NCI-H2081 treated with DMSO at 0.1 percent for 48 hours (cell line): ENCODE measurements around the gene NBEA.

Experiments used
- DNase-seq: peaks from one replicate; lab custom pipeline; 2025; lab: John Stamatoyannopoulos, UW

The NBEA gene

DNA sequence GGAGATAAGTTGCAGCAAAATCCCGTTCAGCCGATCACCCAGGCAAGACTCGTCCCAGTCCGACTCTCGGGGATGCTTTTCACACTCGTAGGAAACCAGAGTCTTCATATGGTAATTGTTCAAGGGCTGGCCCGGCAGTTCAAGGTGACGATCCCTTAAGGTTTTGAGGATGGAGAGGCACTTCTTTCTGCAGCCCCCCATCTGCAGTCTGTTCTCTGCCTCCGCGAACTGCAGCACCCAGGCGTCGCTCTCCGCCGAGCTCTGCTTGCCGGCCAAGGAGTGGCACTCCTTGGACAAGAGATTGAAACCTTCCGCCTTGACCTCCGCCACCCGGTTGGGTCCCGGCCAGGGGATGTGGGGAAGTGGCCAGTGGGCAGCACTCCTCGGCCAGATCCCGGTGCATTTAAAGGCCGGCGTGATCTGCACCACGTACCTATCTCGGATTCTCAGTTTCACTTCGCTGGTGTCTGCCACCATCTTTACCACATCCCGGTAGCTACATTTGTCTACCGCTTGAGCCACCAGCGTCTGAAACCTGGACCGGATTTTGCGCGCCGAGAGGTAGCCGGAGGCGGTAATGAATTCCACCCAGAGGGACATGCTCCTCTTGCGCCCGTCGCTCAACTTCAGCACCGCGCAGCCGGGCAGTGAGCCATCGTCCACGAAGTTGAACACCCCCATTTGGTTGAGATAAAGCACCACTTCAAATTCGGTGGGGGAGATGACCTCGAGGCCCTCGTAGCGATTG is 533.3 kb downstream of the NBEA start:
- DNase-seq: no peak

DNA sequence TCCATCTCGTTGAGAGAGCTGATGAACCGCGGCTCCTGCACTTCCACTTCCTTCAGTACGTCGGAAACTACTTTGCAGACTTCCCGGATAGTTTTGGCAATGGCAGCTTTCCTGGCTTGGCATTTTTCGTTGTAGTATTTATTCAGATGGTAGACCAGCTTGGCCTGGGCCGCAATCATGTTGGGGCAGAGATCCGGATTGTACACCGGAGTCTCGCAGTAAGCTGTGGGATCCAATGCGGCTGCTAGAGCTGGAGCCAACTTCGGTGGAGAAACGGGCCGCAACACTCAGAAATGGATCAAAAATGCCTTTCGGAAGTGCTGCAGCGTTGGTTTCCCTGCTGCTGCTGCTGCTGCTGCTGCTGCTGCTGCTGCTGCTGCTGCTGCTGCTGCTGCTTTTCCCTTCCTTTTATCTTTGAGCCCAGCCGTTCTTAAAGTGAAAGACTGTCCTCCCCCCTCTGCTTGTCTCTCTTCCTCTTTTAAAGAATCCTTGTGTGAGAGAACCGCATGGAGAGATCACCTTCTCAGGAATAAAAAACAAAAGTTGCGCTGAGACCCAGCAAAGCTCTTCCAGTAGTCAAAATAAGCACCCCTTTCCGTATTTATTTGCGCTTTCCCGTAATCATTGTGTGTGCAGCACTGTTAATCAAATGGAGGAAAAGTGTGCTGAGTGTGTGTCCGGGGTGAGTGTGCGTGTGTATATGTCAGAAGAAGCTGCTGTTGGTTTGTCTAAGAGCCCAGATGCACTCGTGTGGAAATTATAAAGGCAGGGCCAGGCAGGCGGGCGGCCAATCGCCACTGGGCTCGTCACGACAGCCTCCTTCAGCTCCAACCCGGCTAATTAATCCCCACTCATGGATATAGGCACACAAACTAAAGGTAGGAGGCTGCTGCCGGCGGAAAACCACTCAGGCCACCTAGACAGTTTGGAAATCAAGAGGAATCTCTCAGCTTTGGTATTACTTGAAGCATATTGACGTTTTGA is 534.2 kb downstream of the NBEA start, which contains the start of gene MAB21L1:
Gene MAB21L1 (minus strand): TSS at position 730 of the 984 bp plus-strand sequence. CDS start 551 bp downstream, at position 179.
- DNase-seq: no peak

DNA sequence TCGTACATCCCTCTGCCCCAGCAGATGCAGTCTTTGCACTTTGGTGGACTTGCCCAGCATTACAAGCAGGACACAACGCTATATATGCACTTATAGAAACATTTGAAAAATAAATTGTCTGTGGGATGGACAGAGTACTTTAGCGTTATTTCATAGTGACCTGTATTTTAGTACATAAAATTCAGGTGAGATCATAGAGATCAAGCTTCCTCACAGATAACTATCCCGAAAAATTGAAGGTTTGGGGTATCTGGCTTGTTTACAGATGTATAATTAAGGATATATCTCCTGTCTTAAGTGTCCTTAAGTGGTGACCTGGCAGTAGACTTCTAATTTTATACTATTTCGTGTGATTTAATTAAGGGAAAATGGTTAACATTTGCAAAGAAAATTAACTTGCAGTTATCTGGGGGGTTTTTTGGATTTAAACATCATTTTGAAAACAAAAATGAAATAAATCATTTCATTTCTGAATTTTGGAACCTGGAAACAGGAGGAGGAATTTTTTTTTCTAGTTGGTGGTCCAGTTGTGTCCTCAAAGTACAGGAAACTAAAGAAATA is 535.4 kb downstream of the NBEA start:
- no peak for DNase-seq

DNA sequence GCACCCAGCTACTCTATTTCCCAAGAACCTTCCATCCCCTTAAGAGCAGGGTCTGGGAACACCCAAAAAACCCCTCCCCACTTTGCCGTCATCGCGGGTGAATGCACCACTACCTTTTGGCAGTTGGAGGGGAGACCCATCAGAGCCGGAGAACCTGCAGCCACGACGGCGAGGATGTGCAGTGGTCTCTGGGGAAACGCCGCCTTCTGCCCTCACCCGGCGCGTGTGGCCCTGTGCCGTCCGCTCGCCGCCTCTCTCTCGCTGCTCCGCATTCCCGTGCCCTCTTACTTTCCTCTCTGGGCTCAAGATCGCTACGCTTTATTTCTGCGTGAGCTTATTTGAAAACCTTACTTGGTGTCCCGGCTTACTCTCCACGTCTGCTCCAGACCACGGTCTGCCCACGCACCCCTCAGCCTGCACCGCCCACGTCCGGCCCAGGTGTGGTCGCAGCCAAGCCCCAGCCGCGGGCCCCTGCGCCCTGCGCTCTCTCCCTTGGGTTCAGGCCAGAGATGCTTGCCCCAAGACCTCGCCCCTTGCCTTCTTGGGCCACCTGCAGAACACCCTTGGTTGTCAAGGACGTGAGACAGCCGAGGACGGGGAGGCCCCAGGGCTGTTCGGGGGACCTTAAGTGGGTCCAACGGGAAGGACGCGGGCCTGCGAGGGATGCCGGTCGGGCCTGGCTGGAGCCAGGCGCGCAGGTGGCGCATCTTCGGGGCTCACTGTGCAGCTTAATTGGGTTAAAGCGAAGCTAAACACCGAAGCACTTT is 536.4 kb downstream of the NBEA start:
- no peak for DNase-seq

DNA sequence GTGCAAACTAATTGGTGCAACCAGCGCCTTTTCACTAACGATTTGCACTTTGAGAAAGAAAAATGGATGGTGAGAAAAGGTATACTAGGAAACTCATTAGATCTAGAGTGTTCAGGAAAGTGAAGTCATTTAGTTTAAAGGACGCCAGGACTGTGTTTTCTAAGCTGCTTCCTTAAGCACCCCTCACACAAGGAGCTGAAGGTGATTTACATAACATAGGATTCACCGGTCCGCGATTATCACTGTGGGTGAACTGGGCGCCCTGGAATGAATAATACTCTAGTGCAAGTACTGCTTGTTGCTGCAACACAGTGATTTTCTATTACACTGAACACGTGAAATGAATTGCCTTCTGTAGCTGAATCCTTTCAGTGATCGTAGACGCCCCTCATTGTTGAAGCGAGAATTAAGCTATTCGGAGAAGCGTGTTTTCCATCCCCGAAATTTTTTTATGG is 537.0 kb downstream of the NBEA start:
- DNase-seq: no peak

DNA sequence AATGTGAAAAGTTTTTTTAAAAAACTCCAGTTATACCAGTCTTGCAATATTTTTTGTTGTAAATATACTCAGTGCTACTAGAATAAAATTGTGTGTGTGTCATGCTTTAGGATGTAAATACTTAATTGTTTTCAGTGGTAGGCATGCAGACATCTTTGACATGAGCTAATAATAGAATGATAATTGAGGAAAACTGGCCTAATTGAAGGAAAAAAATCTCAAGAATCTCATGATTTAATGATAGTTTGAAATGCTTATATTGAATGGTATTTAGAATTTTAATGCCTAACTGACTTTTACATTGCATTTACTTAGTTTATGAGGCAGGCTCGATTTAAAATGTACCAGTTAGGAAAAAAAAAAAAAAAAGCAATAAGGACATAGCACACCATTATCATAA is 537.6 kb downstream of the NBEA start:
- DNase-seq: no peak

DNA sequence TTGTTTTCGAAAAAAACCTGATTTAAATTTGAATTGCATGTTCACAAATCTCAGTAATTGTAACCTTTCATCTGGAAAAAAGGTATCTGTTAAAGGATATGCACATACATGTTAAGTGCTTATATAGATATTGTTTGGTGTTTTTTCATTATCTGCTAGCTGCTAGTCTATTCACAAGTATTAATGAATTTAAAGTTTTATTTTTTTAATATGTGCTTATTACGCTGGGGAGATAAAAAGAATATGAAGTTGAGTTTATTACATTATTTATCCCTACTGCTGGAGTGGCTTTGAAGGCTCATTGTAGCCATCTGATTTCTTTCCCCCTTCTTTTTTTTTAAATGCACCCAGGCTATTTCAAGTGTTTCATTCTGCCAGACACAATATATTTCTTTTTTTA is 538.3 kb downstream of the NBEA start:
- no peak for DNase-seq

DNA sequence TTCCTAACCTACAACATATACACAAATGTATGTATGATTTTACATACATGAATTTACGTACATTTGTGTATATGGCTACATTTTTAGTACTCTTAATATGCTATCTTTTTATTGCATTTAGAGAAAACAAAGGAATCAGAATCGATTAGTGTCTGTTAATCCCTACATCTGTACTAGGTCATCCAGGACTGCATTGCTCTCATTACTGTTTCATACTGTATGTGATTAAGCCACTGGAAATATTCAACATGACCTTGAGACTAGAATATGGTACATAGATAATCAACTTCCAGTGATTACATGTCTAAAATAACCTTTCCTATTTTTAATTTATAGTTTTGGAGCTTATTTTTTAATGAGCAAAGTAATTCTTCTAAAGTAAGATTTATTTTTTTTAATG is 539.7 kb downstream of the NBEA start:
- no peak for DNase-seq

DNA sequence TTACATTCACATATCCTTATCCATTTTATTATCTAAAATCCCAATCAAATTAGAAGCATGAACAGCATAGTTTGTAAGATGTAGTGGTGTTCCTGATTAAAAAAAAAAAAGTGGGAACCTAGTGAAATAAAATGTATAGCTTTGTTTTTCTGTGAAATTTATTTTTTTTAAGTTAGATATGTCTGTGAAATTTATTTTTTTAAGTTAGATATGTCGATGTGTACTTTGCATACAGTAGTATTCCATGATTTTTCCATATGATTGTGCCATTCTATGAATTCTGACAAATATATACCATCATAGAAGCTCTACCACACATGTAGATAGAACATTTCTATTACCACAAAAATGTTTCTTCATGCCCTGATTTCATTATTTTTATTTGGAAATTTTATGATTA is 540.5 kb downstream of the NBEA start:
- no peak for DNase-seq

DNA sequence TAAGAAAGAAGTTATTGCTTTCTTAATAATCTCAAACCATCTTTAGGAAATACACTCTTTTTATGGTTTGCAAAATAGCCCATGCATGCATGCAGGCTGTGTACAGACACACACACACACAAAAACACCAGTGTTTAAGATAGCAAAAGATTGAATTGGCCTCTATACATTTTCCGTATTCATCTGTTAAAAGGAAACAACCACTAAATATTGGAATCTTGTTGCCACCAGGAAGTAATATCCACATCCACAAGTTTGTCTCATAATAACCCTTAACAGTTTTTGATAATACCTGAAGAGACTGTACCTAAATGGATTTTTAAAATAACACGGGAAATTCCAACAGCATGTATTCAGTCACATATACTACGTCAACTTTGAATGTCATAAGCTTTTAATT is 541.7 kb downstream of the NBEA start:
- no peak for DNase-seq

DNA sequence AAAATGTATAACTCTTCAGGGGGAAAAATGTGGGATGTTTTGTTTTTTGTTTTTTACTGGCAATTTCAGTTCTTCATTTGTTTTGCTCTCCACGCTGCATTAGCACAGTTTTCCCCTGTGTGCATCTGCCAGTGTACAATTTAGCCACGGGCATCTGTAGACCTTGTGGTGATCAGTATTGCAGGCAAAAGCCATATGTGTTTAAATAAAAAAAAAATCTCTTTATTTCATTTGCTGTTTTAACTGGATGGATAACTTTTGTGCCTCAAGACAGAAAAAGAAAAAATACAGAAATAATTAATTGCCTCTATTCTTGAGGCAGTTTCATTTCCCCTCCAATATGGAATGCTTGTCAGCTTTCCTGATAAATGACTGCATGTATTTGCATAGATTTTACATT is 542.3 kb downstream of the NBEA start:
- no peak for DNase-seq

DNA sequence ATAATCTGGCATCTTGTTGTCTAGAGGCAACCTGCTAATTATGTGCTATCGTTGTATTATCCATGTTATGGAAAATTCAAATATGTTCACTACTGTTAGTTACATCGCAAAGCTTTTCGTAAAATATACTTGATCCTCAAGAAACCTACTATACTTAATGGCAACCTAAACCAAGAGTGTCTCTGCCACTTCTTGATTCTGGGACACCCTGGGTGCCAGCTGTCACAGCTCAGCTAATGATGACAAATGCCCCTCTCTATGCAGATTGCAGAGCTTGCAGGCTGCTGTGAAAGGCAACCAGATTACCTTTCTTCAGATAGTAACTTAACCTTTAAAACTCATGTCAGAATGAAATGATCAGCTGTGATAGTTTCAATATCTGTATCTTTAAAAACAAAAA is 543.4 kb downstream of the NBEA start:
- DNase-seq: peak; percentile 25

DNA sequence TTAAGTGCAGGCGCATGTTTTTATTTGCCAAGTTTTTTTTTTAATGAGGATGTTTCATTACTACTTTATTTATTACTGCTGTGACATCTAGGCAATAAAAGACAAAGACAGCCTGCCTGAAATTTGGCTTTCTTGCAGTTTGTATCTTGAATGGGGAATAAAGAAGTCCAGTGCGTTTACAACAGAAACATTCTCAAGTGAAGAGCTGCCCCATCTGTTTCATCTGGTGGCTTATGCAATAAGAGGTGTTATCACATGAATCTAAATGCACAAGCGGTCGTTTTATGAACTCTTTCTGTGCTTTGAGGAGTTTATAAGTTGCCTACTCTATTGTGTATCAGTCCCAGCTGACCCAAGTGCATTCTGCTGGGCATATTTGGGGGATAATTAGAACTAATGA is 547.0 kb downstream of the NBEA start:
- DNase-seq: no peak

DNA sequence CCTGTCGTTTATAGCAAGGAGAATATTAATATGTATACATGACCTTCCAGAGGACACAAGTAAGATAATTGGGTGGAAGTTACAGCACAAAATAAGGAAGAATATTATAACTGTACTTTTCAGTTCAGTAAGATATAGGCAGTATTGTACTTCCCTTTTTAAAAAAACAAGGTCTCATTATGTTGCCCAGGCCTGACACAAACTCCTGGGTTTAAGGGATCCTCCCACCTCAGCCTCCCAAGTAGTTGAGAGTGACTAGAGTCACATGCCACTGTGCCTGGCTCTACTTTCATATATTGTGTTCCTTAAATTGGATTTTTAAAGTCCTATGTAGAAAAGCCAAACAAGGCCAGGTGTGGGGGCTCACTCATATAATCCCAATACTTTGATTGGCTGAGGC is 553.9 kb downstream of the NBEA start:
- DNase-seq: no peak

DNA sequence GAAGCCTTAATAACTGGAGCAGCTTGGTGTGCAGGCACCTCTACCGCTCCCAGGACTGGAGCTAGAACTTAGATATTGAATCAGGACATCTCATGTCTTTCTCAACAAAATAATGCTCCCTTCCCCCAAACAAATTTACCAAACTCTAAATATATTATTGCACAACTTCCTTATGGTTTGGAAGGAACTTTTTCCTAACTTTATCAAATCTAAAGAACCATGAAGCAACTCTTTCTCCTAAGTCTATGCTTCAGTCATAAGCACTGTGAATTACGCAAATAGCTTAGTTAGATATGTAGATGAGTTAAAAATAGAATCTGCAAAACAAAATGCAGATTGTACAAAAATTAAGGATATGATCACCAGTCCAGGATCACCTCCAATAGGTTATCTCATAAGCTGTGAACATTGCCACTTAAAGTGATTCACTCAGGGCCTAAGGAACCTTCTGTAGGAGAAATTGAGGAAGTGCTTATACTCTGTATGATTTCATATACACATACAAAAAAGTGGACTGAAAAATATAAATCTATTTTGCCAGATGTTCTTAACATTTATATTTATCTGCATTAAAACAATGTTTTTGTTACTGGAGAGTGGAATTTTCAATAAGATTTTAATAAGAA is 554.8 kb downstream of the NBEA start:
- no peak for DNase-seq

DNA sequence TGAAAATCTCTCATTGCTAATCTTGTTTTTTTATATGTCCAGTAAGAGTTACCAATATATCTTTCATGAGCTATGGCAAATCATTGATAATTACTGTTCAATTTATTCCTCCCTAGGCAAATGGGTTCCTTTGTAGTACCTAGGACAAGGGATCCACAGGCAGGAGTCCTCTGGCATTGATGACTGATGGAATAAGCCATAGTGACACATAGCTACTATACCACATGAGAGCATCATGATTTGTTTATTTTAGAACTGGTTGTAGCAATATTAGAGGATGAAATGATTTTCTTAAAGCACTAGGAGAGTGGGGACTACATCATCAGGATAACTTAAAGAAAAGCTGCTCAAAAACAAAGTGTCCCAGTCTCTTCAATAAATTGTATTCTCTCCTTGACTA is 556.2 kb downstream of the NBEA start:
- no peak for DNase-seq

DNA sequence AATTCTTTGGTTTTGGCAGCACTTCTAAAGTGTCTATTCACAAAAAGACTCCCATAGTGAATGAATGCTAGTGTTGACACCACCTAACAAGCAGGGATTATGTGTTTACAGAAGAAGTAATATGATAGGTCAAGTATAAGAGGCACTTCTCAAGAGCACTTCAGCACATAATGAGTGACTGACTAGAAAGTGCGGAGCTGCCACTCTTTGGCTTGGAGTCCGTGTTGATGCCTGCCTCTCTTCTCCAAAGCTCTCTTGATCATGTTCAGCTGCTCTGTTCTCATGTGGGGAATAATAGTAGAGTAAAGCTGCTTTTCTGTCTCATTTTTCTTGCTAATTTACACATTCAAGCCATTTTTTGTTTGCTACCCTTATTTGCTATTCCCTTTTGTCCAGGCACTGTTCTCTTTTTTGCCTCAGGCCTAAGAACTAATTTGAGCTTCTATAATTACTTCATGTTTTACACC is 557.2 kb downstream of the NBEA start:
- DNase-seq: peak; percentile 85

DNA sequence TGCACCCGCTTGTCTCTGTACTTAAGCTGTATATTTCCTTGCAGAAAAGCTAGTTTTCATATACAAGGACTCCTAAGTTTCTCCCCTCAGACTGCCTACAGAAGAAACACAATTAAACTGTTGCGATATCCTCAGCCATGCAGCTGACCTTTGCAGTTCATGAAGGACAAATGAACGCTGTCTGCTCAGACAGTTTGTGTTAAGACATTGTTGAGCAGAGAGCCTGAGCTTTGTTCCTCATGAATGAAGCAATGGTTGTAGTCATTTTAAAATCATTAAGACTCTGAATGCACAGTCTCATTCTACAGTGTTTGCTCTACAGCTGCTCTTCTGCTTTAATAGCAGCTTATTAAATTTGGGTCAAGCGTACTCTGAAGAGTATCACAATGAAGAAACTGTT is 557.6 kb downstream of the NBEA start:
- peak; percentile 54 for DNase-seq

DNA sequence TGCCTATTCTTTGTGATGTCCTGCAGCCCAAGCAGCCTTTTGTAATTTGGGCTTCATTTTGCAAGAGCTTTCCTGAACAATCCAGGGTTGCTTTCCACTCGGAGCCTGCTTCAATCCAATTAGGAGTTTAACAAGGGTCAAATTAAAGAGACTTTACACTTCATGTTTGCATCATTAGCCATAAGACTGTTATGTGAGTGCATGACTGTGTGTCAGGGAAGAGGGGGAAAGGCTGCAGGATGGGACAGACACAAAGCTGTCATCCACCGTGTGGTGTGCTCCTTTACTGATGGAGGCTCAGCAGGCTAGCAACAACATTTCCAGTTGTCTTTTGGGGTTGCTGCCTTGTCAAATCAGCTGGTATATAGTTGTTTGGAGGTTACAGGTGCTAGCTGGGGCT is 558.1 kb downstream of the NBEA start:
- DNase-seq: no peak

DNA sequence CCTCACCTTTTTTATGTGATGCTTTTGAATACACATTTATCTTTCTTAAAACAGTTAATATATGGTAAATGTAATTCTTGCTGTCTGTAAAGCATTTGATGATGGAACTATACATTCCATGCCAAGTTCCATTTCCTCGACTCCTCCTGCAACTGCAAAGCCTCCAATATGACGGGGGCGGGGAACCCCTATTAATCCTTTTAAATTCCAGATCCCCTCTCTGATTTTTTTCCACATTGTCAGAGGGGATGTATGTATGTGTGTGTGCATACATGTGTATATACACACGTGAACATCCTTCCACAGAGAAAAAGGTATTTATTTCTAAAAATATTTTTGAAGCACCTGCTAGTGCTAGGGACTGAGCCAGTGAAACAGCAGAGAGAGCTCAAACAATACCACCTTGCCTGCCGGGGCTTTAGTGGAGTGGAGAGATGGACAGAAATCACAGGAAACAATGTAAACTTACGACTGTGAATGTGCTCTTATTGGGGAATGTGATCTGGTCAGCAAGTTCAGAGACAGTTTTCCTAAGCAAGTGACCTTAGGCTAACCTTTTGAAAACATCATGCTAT is 559.7 kb downstream of the NBEA start:
- no peak for DNase-seq

DNA sequence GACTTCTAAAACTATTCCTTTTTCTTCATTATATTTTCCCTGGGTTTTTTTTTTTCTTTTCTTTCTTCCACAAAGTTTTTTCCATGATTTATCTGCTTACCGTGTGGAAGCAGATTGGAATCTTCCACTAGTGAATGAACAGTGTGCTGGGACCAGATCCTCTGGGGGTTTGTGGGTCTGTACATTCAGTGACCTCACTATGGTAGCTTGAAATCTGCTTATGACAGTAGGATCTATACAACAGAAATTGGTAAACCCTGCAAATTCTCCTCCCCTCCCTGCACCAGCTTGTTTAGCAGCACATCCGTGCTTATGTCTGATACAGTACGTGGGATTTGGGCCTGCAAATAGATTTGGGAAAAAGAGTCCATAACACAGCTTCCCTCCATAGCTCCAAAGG is 560.4 kb downstream of the NBEA start:
- DNase-seq: no peak
